H1 (cell line): Measurements from ENCODE around the gene KATNAL1. TPM values are rescaled to one million over a fixed set of nuclear protein-coding genes. Genes with fewer than 3 reads are reported as not detected.

Source experiments
- CTCF ChIA-PET: fragments of 300-600 bp; sonication (Branson Sonifier 250); formaldehyde crosslinking; loops from one replicate; lab custom pipeline; 2021; ENCODE audit not compliant: partially characterized antibody; lab: Charles Lee
- POLR2A ChIA-PET: fragments of 300-600 bp; sonication (Branson Sonifier 250); formaldehyde crosslinking; loops from one replicate; lab custom pipeline; 2021; ENCODE audit warnings: inconsistent platforms; ENCODE audit not compliant: partially characterized antibody; lab: Charles Lee
- DNase-seq, 2 experiments: peaks; one replicate each; pipeline versions ENCODE4 v3.0.0 to v3.0.0-alpha.2; 2010 to 2022; ENCODE audit warnings: low spot score in 2 of 2, low read depth in 1 of 2, mixed read lengths in 1 of 2
- FAIRE-seq: peaks from 2 replicates; lab custom pipeline; 2011; peaks lifted over from hg19 to GRCh38; lab: Jason Lieb, UNC
- H2AFZ ChIP-seq: 2 replicates; pipeline ENCODE4 v1.8.1; 2012; ENCODE audit warnings: low read length, inconsistent platforms
- H2AK5ac ChIP-seq: 2 replicates; pipeline ENCODE4 v1.6.1; 2013; ENCODE audit warnings: low read depth, low read length
- H2BK120ac ChIP-seq: replicated peaks from 2 replicates; pipeline ENCODE3; 2013; ENCODE audit warnings: low read depth, low read length, inconsistent platforms
- H2BK12ac ChIP-seq: 2 replicates; pipeline ENCODE4 v1.6.1; 2013; ENCODE audit warnings: low read depth, low read length
- H2BK15ac ChIP-seq: 2 replicates; pipeline ENCODE4 v1.6.1; 2013; ENCODE audit warnings: low read length
- H2BK20ac ChIP-seq: 2 replicates; pipeline ENCODE4 v1.6.1; 2013; ENCODE audit warnings: low read length
- H2BK5ac ChIP-seq: 2 replicates; pipeline ENCODE4 v1.6.1; 2013; ENCODE audit warnings: low read depth, low read length
- H3K14ac ChIP-seq: 2 replicates; pipeline ENCODE4 v1.6.1; 2013; ENCODE audit warnings: inconsistent platforms; ENCODE audit not compliant: insufficient read length
- H3K18ac ChIP-seq: 2 replicates; pipeline ENCODE4 v1.6.1; 2013; ENCODE audit warnings: low read length; ENCODE audit errors: extremely low read depth
- H3K23ac ChIP-seq: 2 replicates; pipeline ENCODE4 v1.6.1; 2013; ENCODE audit warnings: inconsistent platforms; ENCODE audit not compliant: insufficient read length
- H3K23me2 ChIP-seq: 2 replicates; pipeline ENCODE4 v1.6.1; 2013; ENCODE audit warnings: low read depth, low read length
- H3K27ac ChIP-seq: 2 replicates; pipeline ENCODE4 v1.6.1; 2011; ENCODE audit warnings: low read depth, low read length, inconsistent platforms
- H3K27me3 ChIP-seq, 4 experiments: replicated peaks in 1 of 4; 1 replicate in 1 of 4; 2 replicates in 3 of 4; pipeline versions ENCODE4 v1.6.1 to v1.8.1; 2011 to 2013; ENCODE audit warnings: low read length in 3 of 4, mild to moderate bottlenecking in 3 of 4, inconsistent platforms in 2 of 4, mixed read lengths in 2 of 4, moderate library complexity in 1 of 4; ENCODE audit not compliant: control insufficient read depth in 3 of 4, insufficient read depth in 3 of 4; ENCODE audit errors: extremely low read depth in 1 of 4
- H3K36me3 ChIP-seq, 4 experiments: 2 replicates each; pipeline versions ENCODE4 v1.6.1 to v1.8.1; 2011 to 2013; ENCODE audit warnings: mild to moderate bottlenecking in 4 of 4, low read length in 3 of 4, moderate library complexity in 2 of 4, control low read depth in 1 of 4, inconsistent platforms in 1 of 4; ENCODE audit not compliant: insufficient read depth in 4 of 4, control insufficient read depth in 2 of 4
- H3K4ac ChIP-seq: replicated peaks from 2 replicates; pipeline ENCODE3; 2013; ENCODE audit warnings: low read length, low read depth, mixed read lengths, inconsistent platforms; ENCODE audit not compliant: insufficient read length
- H3K4me1 ChIP-seq, 4 experiments: replicated peaks in 1 of 4; 1 replicate in 1 of 4; 2 replicates in 3 of 4; pipeline versions ENCODE4 v1.6.1 to v1.8.1; 2011 to 2013; ENCODE audit warnings: low read length in 3 of 4, inconsistent platforms in 2 of 4, mixed read lengths in 1 of 4; ENCODE audit not compliant: insufficient read depth in 4 of 4, control insufficient read depth in 3 of 4
- H3K4me2 ChIP-seq, 2 experiments: 2 replicates each; pipeline versions ENCODE4 v1.6.1 to v1.8.1; 2011 to 2013; ENCODE audit warnings: low read depth in 2 of 2, low read length in 2 of 2, control low read depth in 1 of 2, inconsistent platforms in 1 of 2, mild to moderate bottlenecking in 1 of 2; ENCODE audit not compliant: insufficient read depth in 1 of 2
- H3K4me3 ChIP-seq, 4 experiments: fragments of 200-600, 300-600 bp in 1 of 4; sonication (generic), shearing (Covaris generic), sonication (Bioruptor Twin) in 1 of 4; 2 replicates each; pipeline versions ENCODE4 v1.5.1 to v1.8.1; 2011 to 2016; ENCODE audit warnings: low read length in 4 of 4, low read depth in 3 of 4, control low read depth in 2 of 4, inconsistent platforms in 2 of 4, mild to moderate bottlenecking in 2 of 4, mixed read lengths in 1 of 4, moderate library complexity in 1 of 4; ENCODE audit not compliant: insufficient read depth in 2 of 4; ENCODE audit errors: extremely low read depth in 1 of 4
- H3K56ac ChIP-seq: replicated peaks from 2 replicates; pipeline ENCODE3; 2013; ENCODE audit warnings: low read depth, mild to moderate bottlenecking, mixed read lengths, low read length, inconsistent platforms; ENCODE audit not compliant: insufficient read length
- H3K79me1 ChIP-seq: 2 replicates; pipeline ENCODE4 v1.6.1; 2013; ENCODE audit warnings: low read depth, low read length, control low read depth
- H3K79me2 ChIP-seq, 2 experiments: 2 replicates each; pipeline versions ENCODE4 v1.6.1 to v1.8.1; 2012 to 2013; ENCODE audit warnings: low read length in 2 of 2, mild to moderate bottlenecking in 2 of 2, inconsistent platforms in 1 of 2; ENCODE audit not compliant: insufficient read depth in 2 of 2, control insufficient read depth in 1 of 2
- H3K9ac ChIP-seq, 4 experiments: replicated peaks in 1 of 4; 1 replicate in 1 of 4; 2 replicates in 3 of 4; pipeline versions ENCODE4 v1.6.1 to v1.8.1; 2011 to 2013; ENCODE audit warnings: low read depth in 3 of 4, low read length in 3 of 4, control low read depth in 2 of 4, mild to moderate bottlenecking in 2 of 4, moderate library complexity in 2 of 4, inconsistent platforms in 1 of 4; ENCODE audit errors: extremely low read depth in 1 of 4
- H3K9me3 ChIP-seq, 2 experiments: 2 replicates each; pipeline versions ENCODE4 v1.6.1 to v1.8.1; 2012 to 2013; ENCODE audit warnings: mild to moderate bottlenecking in 2 of 2, moderate library complexity in 2 of 2, control low read depth in 1 of 2, inconsistent platforms in 1 of 2, low read depth in 1 of 2, low read length in 1 of 2, mixed read lengths in 1 of 2; ENCODE audit not compliant: insufficient read depth in 2 of 2
- H4K20me1 ChIP-seq, 2 experiments: replicated peaks in 1 of 2; 2 replicates each; pipeline versions ENCODE3 to v1.8.1; 2011 to 2013; ENCODE audit warnings: inconsistent platforms in 2 of 2, low read length in 2 of 2, mild to moderate bottlenecking in 1 of 2; ENCODE audit not compliant: insufficient read depth in 2 of 2, control insufficient read depth in 1 of 2
- H4K5ac ChIP-seq: 2 replicates; pipeline ENCODE4 v1.6.1; 2013; ENCODE audit warnings: low read length, low read depth, mixed read lengths, inconsistent platforms; ENCODE audit not compliant: insufficient read length
- H4K8ac ChIP-seq: 2 replicates; pipeline ENCODE4 v1.8.0; 2013; ENCODE audit warnings: mild to moderate bottlenecking, moderate library complexity, low read length, inconsistent platforms; ENCODE audit not compliant: insufficient read depth; ENCODE audit errors: extremely low read depth
- H4K91ac ChIP-seq: replicated peaks from 2 replicates; pipeline ENCODE3; 2013; ENCODE audit warnings: low read length, mixed read lengths, inconsistent platforms; ENCODE audit not compliant: insufficient read length
- NRF1 ChIP-seq: IDR thresholded peaks from 2 replicates; pipeline ENCODE4 v1.6.1; 2011; ENCODE audit warnings: mild to moderate bottlenecking, low read depth, low read length, improper control_type of control experiment
- RXRA ChIP-seq: IDR thresholded peaks from 2 replicates; pipeline ENCODE4 v1.6.1; 2011; ENCODE audit warnings: low read depth, mild to moderate bottlenecking, low read length, moderate library complexity; ENCODE audit not compliant: insufficient read depth
- SIRT6 ChIP-seq: IDR thresholded peaks from one replicate; pipeline ENCODE4 v1.7.1; 2012; ENCODE audit warnings: low read length, inconsistent platforms
- WGBS, 2 experiments: shearing (Covaris generic) in 1 of 2; methylation state at CpG; one replicate each; pipeline versions ENCODE4 v1.1.6 to v1.1.7; 2013 to 2015; ENCODE audit warnings: low lambda C conversion rate in 2 of 2, mixed read lengths in 2 of 2, inconsistent platforms in 1 of 2, low coverage in 1 of 2, missing lambda C conversion rate in 1 of 2; ENCODE audit not compliant: insufficient replicate concordance in 2 of 2, insufficient coverage in 1 of 2, insufficient read length in 1 of 2; ENCODE audit errors: extremely low coverage in 1 of 2, missing lambda C conversion rate in 1 of 2; 5-methylcytosine and 5-hydroxymethylcytosine counted together
- polyA plus RNA-seq, 7 experiments: library from polyadenylated mRNA; depleted of rRNA in 3 of 7; stranded (reverse) in 5 of 7; unstranded in 2 of 7; fragments of >200 nt in 5 of 7; fragments of 200-250 nt in 2 of 7; gene quantifications; 1 replicate in 5 of 7; 2 replicates in 1 of 7; 4 replicates in 1 of 7; pipeline versions ENCODE4 v1.2.1 to v1.2.3, GENCODE V29; 2011 to 2013; ENCODE audit warnings: missing spikeins in 2 of 7, mixed read lengths in 2 of 7
- total RNA-seq: library from RNA; stranded (reverse); fragmentation: NEBNext Ultra II Directional; extraction: Animal tissue kit (Norgen Biotek cat#: 25700); gene quantifications from 2 replicates; pipeline ENCODE4 v1.2.1, GENCODE V29; 2021

KATNAL1 gene
- total and polyA plus RNA-seq, 2 of the 8 experiments (the other 6 are each of a cell fraction or from before 2014, with no cell fraction given) = 4.0 to 13.2 TPM

DNA sequence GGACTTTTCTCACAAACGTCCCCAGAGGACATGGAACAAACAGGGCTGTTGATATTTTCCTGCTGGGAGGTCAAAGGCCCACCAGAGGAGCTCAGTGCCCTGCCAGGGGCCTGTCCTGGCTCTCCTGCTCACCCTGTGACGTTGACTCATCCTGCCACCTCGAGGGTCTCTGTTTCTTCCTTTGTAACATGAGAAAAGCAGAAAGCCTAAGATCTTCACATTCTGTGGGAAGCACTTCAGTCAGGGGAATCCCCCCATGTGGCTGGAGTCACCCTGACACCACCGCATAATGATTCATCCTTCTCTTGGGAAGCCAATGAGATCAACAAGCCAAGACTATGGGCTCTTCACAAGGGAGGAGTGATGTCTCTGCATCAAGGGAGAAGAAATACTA is 147.9 kb downstream of the KATNAL1 start:
- CTCF ChIA-PET = interaction anchor here (0.8 to 2.1 kb wide), 7 partner anchors 10 to 90 kb away, joined by 3 to 7 read pairs (median 3); no protein-coding TSS in a partner anchor
- H2BK15ac ChIP-seq = no peak overlapping the region
- no peak overlapping the region for H4K8ac ChIP-seq
- H3K79me1 ChIP-seq = no peaks in the 10 kb centered on the region
- H3K4me1 ChIP-seq = peaks cover 0 to 5% (median 0%) of the 10 kb centered on the region in 4 experiments; a peak in 1 of 7 replicates
- no peaks in the 10 kb centered on the region for H3K79me2 ChIP-seq
- no peak overlapping the region for H3K14ac ChIP-seq
- no peak overlapping the region for H2BK12ac ChIP-seq
- H4K91ac ChIP-seq = no peak overlapping the region
- no peak overlapping the region for H3K4me2 ChIP-seq
- H2BK20ac ChIP-seq = no peak overlapping the region
- DNase-seq = no peak
- no peaks in the 10 kb centered on the region for H4K20me1 ChIP-seq
- H2BK120ac ChIP-seq = no peak overlapping the region
- H2AK5ac ChIP-seq = no peak overlapping the region
- no peak overlapping the region for H3K9ac ChIP-seq
- TF ChIP-seq NRF1 (no peak), RXRA (no peak), SIRT6 (no peak)
- no peak for FAIRE-seq
- no peak overlapping the region for H2BK5ac ChIP-seq
- no peak overlapping the region for H3K4ac ChIP-seq
- no peak overlapping the region for H4K5ac ChIP-seq
- H3K4me3 ChIP-seq = no peak overlapping the region
- no peaks in the 10 kb centered on the region; the same call in 1 of the 2 replicates for H3K23me2 ChIP-seq
- H3K18ac ChIP-seq = no peak overlapping the region
- H3K27ac ChIP-seq = no peak overlapping the region
- no peaks in the 10 kb centered on the region for H3K9me3 ChIP-seq
- WGBS, 2 experiments = 87% methylated on average over 4 of the region's 4 CpGs; no CpG with 5 or more reads in 1 of the 2 experiments
- no peak overlapping the region for H3K23ac ChIP-seq
- H3K56ac ChIP-seq = no peak overlapping the region
- no peaks in the 10 kb centered on the region for H3K36me3 ChIP-seq
- no peaks in the 10 kb centered on the region for H3K27me3 ChIP-seq
- POLR2A ChIA-PET = no interaction called here
- H2AFZ ChIP-seq = no peak overlapping the region
